Prostate gland (tissue), 2 donors: ENCODE measurements around the gene C3orf20. TPM values are rescaled to one million over a fixed set of nuclear protein-coding genes. Genes with fewer than 3 reads are reported as not detected.

Experiments used
- DNase-seq: peaks from one replicate; pipeline ENCODE4 v3.0.0-alpha.2; 2019; ENCODE audit warnings: low spot score
- H3K27ac ChIP-seq, 2 donors: fragments of 200-600 bp; sonication (generic); 2 replicates each; pipeline ENCODE4 v1.5.1; 2017 to 2019
- H3K27me3 ChIP-seq: fragments of 200-600 bp; sonication (generic); replicated peaks from 2 replicates; pipeline ENCODE4 v1.5.1; 2019; ENCODE audit not compliant: insufficient read depth
- H3K36me3 ChIP-seq, 2 donors: fragments of 200-600 bp; sonication (generic); 1 replicate in 1 of 2; 2 replicates in 1 of 2; pipeline versions ENCODE4 v1.5.1 to v1.8.1; 2017 to 2019
- H3K4me1 ChIP-seq: fragments of 200-600 bp; sonication (generic); replicated peaks from 2 replicates; pipeline ENCODE4 v1.5.1; 2019
- H3K4me3 ChIP-seq, 2 donors: fragments of 200-600 bp; sonication (generic); 2 replicates each; pipeline ENCODE4 v1.5.1; 2017 to 2019
- H3K9me3 ChIP-seq: fragments of 200-600 bp; sonication (generic); 2 replicates; pipeline ENCODE4 v1.5.1; 2017
- CTCF ChIP-seq, 4 experiments: fragments of 200-600 bp in 2 of 4; fragments of 450-650 bp in 2 of 4; sonication (generic) in 2 of 4; IDR thresholded peaks; 1 replicate in 3 of 4; 2 replicates in 1 of 4; pipeline ENCODE4 v1.5.1; 2016 to 2019; ENCODE audit warnings: antibody characterized with exemption in 4 of 4, mild to moderate bottlenecking in 2 of 4, moderate library complexity in 2 of 4
- POLR2A ChIP-seq: fragments of 450-650 bp; IDR thresholded peaks from one replicate; pipeline ENCODE4 v1.6.1; 2016; ENCODE audit warnings: antibody characterized with exemption, mild to moderate bottlenecking
- POLR2AphosphoS5 ChIP-seq: sonication (generic); formaldehyde crosslinking; IDR thresholded peaks from one replicate; pipeline ENCODE4 v1.6.1; 2017; ENCODE audit warnings: antibody characterized with exemption
- whole genome bisulfite sequencing: methylation state at CpG from one replicate; pipeline ENCODE4 v1.1.5; 2018; 5-methylcytosine and 5-hydroxymethylcytosine counted together
- intact Hi-C: fragments of 100-400 bp; cut with DNase I; formaldehyde crosslinking; loops from one replicate; pipeline ENCODE4 v1.14.2; 2022
- total RNA-seq, 2 donors: library from RNA; depleted of rRNA; stranded (reverse); fragments of >200 nt; gene quantifications; one replicate each; pipeline ENCODE4 v1.1.0, GENCODE V29; 2016

C3orf20 gene
- total RNA-seq, 2 donors from 2014 or later: 0.28 TPM; not detected in 1

DNA sequence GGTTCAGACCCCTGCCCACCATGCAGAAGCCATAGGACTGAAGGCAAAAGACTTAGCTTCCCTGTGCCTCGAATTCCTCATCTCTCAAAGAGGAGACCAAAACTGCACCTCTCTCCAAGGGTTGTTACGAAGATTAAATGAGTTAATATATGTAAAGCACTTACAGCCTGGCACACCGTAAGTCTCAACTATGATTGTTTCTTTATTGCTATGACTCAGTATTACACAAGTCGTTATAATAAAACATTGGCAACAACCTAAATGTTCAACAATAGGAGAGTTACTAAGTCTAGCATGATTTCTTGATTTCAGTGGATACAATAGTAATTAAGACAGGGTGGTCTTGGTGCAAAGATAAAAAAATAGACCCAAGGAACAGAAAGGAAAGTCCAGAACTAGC, 124.2 kb downstream of the C3orf20 start:
- no peak for TF ChIP-seq POLR2A
- no peak for TF ChIP-seq CTCF (IDR thresholded peaks at IDR 0.05)
- intact Hi-C loops: no loop called here
- no peaks in the 10 kb centered on the region for H3K9me3 ChIP-seq
- H3K36me3 ChIP-seq: no peaks in the 10 kb centered on the region
- H3K4me1 ChIP-seq: no peaks in the 10 kb centered on the region
- no peaks in the 10 kb centered on the region for H3K27me3 ChIP-seq
- no peak overlapping the region for H3K4me3 ChIP-seq
- no peak for DNase-seq
- WGBS: 88% methylated on average over 4 of the region's 4 CpGs
- no peak overlapping the region for H3K27ac ChIP-seq

- Histone ChIP-seq H3K4me1 (no peaks in the 10 kb centered on the region), H3K27me3 (no peaks in the 10 kb centered on the region), H3K9me3 (no peaks in the 10 kb centered on the region), H3K36me3 (no peaks in the 10 kb centered on the region), H3K27ac (no peak overlapping the region), H3K4me3 (no peak overlapping the region)
- DNase-seq: no peak
- TF ChIP-seq POLR2A (no peak), CTCF (IDR thresholded peaks at IDR 0.05) (no peak), POLR2AphosphoS5 (no peak)
- intact Hi-C loops: no loop called here
- WGBS: 91% methylated on average over 9 of the region's 9 CpGs
Observed at GRCh38 chr3:14801031-14801430, 126.1 kb downstream of the C3orf20 start.

GRCh38 chr3:14801668-14802380, 126.9 kb downstream of the C3orf20 start:
- no peak for TF ChIP-seq POLR2AphosphoS5
- TF ChIP-seq CTCF (IDR thresholded peaks at IDR 0.05): no peak
- no peak for TF ChIP-seq POLR2A
- WGBS: 75% methylated on average over 10 of the region's 10 CpGs
- intact Hi-C loops: no loop called here

GRCh38 chr3:14802381-14802731, 127.4 kb downstream of the C3orf20 start:
- Histone ChIP-seq H3K36me3 (no peaks in the 10 kb centered on the region), H3K27me3 (no peaks in the 10 kb centered on the region), H3K4me1 (no peaks in the 10 kb centered on the region), H3K27ac (no peak overlapping the region), H3K9me3 (no peaks in the 10 kb centered on the region), H3K4me3 (no peak overlapping the region)
- intact Hi-C loops: no loop called here
- TF ChIP-seq POLR2AphosphoS5: no peak
- TF ChIP-seq CTCF (IDR thresholded peaks at IDR 0.05): no peak
- no peak for TF ChIP-seq POLR2A
- no peak for DNase-seq
- 91% methylated on average over 7 of the region's 7 CpGs for WGBS

More at GRCh38 chr3:14801668-14802380, 126.9 kb downstream of the C3orf20 start:
- Histone ChIP-seq H3K36me3 (no peaks in the 10 kb centered on the region), H3K4me1 (no peaks in the 10 kb centered on the region), H3K4me3 (no peak overlapping the region), H3K27ac (no peak overlapping the region), H3K27me3 (no peaks in the 10 kb centered on the region), H3K9me3 (no peaks in the 10 kb centered on the region)
- DNase-seq: no peak
